Hepatocyte (in vitro differentiated cells): ENCODE results near the gene NDUFS1. TPM values are rescaled to one million over a fixed set of nuclear protein-coding genes. Genes with fewer than 3 reads are reported as not detected.

Experiments
- DNase-seq: peaks from one replicate; pipeline ENCODE4 v3.0.0-alpha.2; 2016; ENCODE audit warnings: low spot score
- H2AFZ ChIP-seq: fragments of 200-600 bp; sonication (generic); 2 replicates; pipeline ENCODE4 v1.6.0; 2016; ENCODE audit warnings: antibody characterized with exemption, mild to moderate bottlenecking
- H3K27ac ChIP-seq: fragments of 200-600 bp; sonication (generic); 2 replicates; pipeline ENCODE4 v1.5.1; 2016; ENCODE audit warnings: mild to moderate bottlenecking
- H3K27me3 ChIP-seq: fragments of 200-600 bp; sonication (generic); 2 replicates; pipeline ENCODE4 v1.6.1; 2016
- H3K36me3 ChIP-seq: fragments of 200-600 bp; sonication (generic); replicated peaks from 2 replicates; pipeline ENCODE4 v1.5.1; 2016; ENCODE audit warnings: low read depth; ENCODE audit not compliant: insufficient read depth
- H3K4me1 ChIP-seq: fragments of 200-600 bp; sonication (generic); 2 replicates; pipeline ENCODE4 v1.5.1; 2016; ENCODE audit warnings: mild to moderate bottlenecking, moderate library complexity; ENCODE audit not compliant: insufficient read depth
- H3K4me2 ChIP-seq: fragments of 200-600 bp; sonication (generic); 2 replicates; pipeline ENCODE4 v1.6.0; 2016
- H3K4me3 ChIP-seq: fragments of 200-600 bp; sonication (generic); 2 replicates; pipeline ENCODE4 v1.5.1; 2016; ENCODE audit warnings: mild to moderate bottlenecking
- H3K79me2 ChIP-seq: fragments of 200-600 bp; sonication (generic); 2 replicates; pipeline ENCODE4 v1.6.0; 2017; ENCODE audit warnings: mild to moderate bottlenecking
- H3K9me2 ChIP-seq: fragments of 200-600 bp; sonication (generic); replicated peaks from 2 replicates; pipeline ENCODE4 v1.6.0; 2017; ENCODE audit warnings: mild to moderate bottlenecking; ENCODE audit not compliant: insufficient read depth
- H3K9me3 ChIP-seq: fragments of 200-600 bp; sonication (generic); 2 replicates; pipeline ENCODE4 v1.5.1; 2016; ENCODE audit warnings: low read depth, mild to moderate bottlenecking
- H4K20me1 ChIP-seq: fragments of 200-600 bp; sonication (generic); 2 replicates; pipeline ENCODE4 v1.6.0; 2016; ENCODE audit warnings: mild to moderate bottlenecking; ENCODE audit not compliant: insufficient read depth, poor library complexity, severe bottlenecking
- CTCF ChIP-seq: fragments of 200-600 bp; sonication (generic); IDR thresholded peaks from 2 replicates; pipeline ENCODE4 v1.5.1; 2016; ENCODE audit warnings: antibody characterized with exemption, mild to moderate bottlenecking; ENCODE audit not compliant: poor library complexity
- EZH2 ChIP-seq: fragments of 200-600 bp; sonication (generic); IDR thresholded peaks from 2 replicates; pipeline ENCODE4 v1.6.1; 2016; ENCODE audit warnings: antibody characterized with exemption, mild to moderate bottlenecking, borderline replicate concordance
- EZH2phosphoT487 ChIP-seq: fragments of 200-600 bp; sonication (generic); IDR thresholded peaks from one replicate; pipeline ENCODE4 v1.6.1; 2018; ENCODE audit warnings: antibody characterized with exemption, mild to moderate bottlenecking, low read depth, moderate library complexity; ENCODE audit not compliant: unreplicated experiment, severe bottlenecking
- WGBS: methylation state at CpG from one replicate; pipeline ENCODE4 v1.1.6; 2016; ENCODE audit warnings: low lambda C conversion rate; ENCODE audit errors: missing lambda C conversion rate; 5-methylcytosine and 5-hydroxymethylcytosine counted together
- polyA plus RNA-seq: library from polyadenylated mRNA; unstranded; fragments of >200 nt; fragmentation: Nextera tagmentation; extraction: Ambion mirVana; gene quantifications from 2 replicates; pipeline ENCODE4 v1.2.1, GENCODE V29; 2016
- total RNA-seq: library from RNA; depleted of rRNA; stranded (reverse); fragments of >200 nt; gene quantifications from 2 replicates; pipeline ENCODE4 v1.2.3, GENCODE V29; 2014

The NDUFS1 gene
- total and polyA plus RNA-seq, 2 experiments from 2014 or later, result 46.5 to 121 TPM

GRCh38 chr2:206098471-206098870 is 60.8 kb downstream of the NDUFS1 start:
- Histone ChIP-seq H3K9me3 (no peaks in the 10 kb centered on the region), H3K79me2 (peaks cover 5% of the 10 kb centered on the region), H4K20me1 (no peaks in the 10 kb centered on the region), H3K27me3 (no peaks in the 10 kb centered on the region), H3K9me2 (no peaks in the 10 kb centered on the region), H3K27ac (no peak overlapping the region), H2AFZ (no peak overlapping the region), H3K4me1 (peaks cover 4% of the 10 kb centered on the region), H3K4me2 (no peak overlapping the region), H3K36me3 (no peaks in the 10 kb centered on the region), H3K4me3 (no peak overlapping the region)
- DNase-seq, result no peak
- TF ChIP-seq EZH2, result no peak
- no peak for TF ChIP-seq EZH2phosphoT487
- TF ChIP-seq CTCF, result no peak
- 96% methylated on average over 9 of the region's 9 CpGs for WGBS

DNA sequence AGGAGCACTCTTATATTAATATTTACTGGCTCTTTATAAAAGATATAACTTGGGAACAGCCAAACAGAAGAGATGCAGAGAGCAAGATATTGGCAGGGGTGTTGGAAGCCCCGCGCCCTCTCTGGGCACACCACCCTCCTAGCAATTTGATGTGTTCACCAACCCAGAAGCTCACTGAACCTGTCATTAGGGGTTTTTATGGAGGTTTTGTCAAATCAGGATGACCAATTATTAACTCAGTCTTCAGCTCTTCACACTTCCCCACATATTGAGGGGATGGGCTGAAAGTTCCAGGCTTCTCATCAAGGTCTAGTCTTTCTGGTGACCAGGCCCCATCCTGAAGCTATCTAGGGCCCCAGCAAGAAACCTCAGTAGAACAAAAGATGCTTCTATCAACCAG is 62.4 kb downstream of the NDUFS1 start:
- no peak for DNase-seq
- no peaks in the 10 kb centered on the region for H4K20me1 ChIP-seq
- peaks cover 5% of the 10 kb centered on the region for H3K79me2 ChIP-seq
- H3K27me3 ChIP-seq, result no peaks in the 10 kb centered on the region
- H3K4me1 ChIP-seq, result peaks cover 4% of the 10 kb centered on the region
- H3K4me2 ChIP-seq, result no peak overlapping the region
- H3K9me2 ChIP-seq, result no peaks in the 10 kb centered on the region
- no peaks in the 10 kb centered on the region for H3K36me3 ChIP-seq
- H3K9me3 ChIP-seq, result no peaks in the 10 kb centered on the region
- no peak overlapping the region for H3K4me3 ChIP-seq
- no peak overlapping the region for H2AFZ ChIP-seq
- 97% methylated on average over 2 of the region's 2 CpGs for WGBS
- TF ChIP-seq CTCF (no peak), EZH2 (no peak), EZH2phosphoT487 (no peak)
- H3K27ac ChIP-seq, result no peak overlapping the region

DNA sequence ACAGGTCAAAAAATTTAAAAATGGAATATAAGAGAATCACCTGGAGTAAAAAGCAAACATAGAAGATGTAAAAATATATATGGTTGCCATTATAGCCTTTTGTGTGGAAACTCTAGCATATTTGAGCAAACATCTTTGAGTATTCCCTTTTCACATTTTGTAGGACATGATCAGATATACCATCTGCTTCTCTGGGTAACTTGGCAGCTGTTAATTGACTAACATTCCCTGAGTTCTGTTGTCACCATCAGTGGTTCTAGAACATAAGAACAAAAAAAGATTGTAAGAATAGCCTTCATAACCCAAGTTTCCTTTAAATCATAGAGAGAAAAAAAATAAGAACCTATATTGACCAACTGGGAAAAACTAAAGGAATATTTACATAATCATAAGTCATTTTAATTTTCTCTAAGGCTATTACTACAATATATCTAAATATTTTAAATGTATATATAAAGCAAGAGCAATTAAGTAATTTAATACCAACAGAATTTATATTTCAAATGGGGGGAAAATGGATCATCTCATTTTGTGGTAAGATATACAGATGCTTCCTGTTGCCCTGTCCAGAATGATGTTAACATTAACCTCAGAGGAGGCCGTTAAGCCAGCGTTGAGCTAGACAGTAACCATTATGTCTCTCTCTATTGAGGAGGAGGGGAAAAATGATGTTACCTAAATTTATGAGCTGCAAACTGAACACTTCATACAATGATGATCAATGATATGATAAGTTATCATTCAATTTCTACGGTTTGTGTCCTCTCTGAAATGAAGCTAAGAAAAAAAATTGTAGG is 63.5 kb downstream of the NDUFS1 start:
- Histone ChIP-seq H3K27ac (no peak overlapping the region), H3K9me2 (no peaks in the 10 kb centered on the region), H3K9me3 (no peaks in the 10 kb centered on the region), H3K4me1 (peaks cover 4% of the 10 kb centered on the region), H3K36me3 (no peaks in the 10 kb centered on the region), H3K4me3 (no peak overlapping the region), H3K27me3 (no peaks in the 10 kb centered on the region), H4K20me1 (no peaks in the 10 kb centered on the region), H2AFZ (no peak overlapping the region), H3K4me2 (no peak overlapping the region), H3K79me2 (peaks cover 9% of the 10 kb centered on the region)
- DNase-seq, result no peak
- WGBS, result 75% methylated on average over 3 of the region's 3 CpGs
- no peak for TF ChIP-seq EZH2

DNA sequence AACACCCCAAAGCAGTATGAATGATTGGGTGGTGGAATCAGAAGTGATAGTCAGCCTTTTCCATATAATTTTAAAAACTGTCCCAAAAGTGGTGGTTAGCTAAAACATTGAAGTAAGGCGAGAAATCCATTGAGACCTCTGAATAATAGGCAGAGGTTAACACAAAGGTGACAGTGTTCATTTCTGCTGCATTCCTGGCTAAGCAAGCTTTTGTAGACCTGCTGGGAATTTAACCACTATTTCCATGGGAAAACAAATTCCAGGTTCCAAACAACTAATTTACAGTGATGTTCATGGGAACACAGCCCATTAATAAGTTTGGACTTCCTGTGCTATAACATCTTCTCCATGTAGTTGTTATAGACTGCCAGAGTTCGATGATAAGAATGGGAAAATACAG is 66.9 kb downstream of the NDUFS1 start:
- Histone ChIP-seq H3K27ac (no peak overlapping the region), H2AFZ (no peak overlapping the region), H3K4me3 (no peak overlapping the region), H3K9me3 (no peaks in the 10 kb centered on the region), H4K20me1 (no peaks in the 10 kb centered on the region), H3K9me2 (no peaks in the 10 kb centered on the region), H3K4me1 (peaks cover 4% of the 10 kb centered on the region), H3K79me2 (peaks cover 43% of the 10 kb centered on the region), H3K36me3 (no peaks in the 10 kb centered on the region), H3K27me3 (no peaks in the 10 kb centered on the region), H3K4me2 (no peak overlapping the region)
- TF ChIP-seq EZH2 (no peak), CTCF (no peak), EZH2phosphoT487 (no peak)
- DNase-seq, result no peak
- 95% methylated on average over 2 of the region's 2 CpGs for WGBS
